ENCODE measurements around the gene ANAPC1.
"Not testable (repeated sequence)": the region's sequence is repeated elsewhere in the genome, so short reads cannot be mapped to it uniquely, and the experiment has no call there.

ANAPC1 gene, protein sequence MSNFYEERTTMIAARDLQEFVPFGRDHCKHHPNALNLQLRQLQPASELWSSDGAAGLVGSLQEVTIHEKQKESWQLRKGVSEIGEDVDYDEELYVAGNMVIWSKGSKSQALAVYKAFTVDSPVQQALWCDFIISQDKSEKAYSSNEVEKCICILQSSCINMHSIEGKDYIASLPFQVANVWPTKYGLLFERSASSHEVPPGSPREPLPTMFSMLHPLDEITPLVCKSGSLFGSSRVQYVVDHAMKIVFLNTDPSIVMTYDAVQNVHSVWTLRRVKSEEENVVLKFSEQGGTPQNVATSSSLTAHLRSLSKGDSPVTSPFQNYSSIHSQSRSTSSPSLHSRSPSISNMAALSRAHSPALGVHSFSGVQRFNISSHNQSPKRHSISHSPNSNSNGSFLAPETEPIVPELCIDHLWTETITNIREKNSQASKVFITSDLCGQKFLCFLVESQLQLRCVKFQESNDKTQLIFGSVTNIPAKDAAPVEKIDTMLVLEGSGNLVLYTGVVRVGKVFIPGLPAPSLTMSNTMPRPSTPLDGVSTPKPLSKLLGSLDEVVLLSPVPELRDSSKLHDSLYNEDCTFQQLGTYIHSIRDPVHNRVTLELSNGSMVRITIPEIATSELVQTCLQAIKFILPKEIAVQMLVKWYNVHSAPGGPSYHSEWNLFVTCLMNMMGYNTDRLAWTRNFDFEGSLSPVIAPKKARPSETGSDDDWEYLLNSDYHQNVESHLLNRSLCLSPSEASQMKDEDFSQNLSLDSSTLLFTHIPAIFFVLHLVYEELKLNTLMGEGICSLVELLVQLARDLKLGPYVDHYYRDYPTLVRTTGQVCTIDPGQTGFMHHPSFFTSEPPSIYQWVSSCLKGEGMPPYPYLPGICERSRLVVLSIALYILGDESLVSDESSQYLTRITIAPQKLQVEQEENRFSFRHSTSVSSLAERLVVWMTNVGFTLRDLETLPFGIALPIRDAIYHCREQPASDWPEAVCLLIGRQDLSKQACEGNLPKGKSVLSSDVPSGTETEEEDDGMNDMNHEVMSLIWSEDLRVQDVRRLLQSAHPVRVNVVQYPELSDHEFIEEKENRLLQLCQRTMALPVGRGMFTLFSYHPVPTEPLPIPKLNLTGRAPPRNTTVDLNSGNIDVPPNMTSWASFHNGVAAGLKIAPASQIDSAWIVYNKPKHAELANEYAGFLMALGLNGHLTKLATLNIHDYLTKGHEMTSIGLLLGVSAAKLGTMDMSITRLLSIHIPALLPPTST (N-terminal part only)

DNA sequence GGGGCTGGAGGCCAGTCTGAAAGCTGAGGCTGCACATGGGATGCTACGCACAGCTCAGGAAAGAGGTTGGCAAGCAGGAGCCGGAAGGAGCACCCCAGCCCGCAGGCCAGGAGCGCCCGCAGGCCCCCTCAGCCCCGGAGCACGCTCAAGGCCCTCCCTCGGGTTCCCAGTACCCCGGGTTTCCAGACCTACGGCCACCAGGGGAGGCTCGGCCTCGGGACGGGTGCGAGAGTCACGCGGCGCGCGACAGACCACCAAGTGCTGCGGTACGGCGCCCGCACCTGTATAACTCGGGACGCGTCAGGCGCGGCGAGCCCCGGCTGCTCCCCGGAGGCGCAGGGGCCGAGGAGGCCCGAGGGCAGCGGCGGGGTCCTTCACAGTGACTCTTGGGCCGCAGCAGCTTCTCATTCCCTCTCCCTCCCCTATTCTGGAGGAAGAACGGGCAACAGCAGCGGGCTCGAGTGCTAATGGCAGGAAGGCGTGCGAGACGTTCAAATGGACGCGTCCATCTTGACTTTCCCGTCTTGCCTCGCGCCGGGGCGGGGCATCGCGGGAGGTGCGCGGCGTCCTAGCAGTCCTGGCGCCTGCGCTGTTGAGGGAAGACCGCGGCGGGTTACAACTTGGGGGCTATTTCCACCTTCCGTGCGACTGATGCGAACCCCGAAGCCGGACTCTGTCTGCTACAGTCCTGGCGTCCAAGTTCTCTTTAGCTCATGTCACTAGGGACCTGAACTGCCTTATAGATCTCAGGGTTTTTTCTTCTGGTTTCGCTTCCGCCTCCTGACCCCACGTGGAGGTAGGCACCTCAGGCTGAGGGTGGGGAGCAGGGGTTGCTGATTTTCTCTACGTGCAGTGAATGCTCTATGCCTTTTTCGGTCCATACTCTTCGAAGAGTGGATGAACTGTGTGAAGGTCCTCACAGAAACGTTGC, at the start of gene ANAPC1:
TSS of gene ANAPC1 (minus strand) at position 533 of the 931 bp plus-strand sequence. CDS start 3,368 bp downstream, outside the sequence.
- peak; percentile 83 for DNase-seq (ENCODE audit: low spot score)

DNA sequence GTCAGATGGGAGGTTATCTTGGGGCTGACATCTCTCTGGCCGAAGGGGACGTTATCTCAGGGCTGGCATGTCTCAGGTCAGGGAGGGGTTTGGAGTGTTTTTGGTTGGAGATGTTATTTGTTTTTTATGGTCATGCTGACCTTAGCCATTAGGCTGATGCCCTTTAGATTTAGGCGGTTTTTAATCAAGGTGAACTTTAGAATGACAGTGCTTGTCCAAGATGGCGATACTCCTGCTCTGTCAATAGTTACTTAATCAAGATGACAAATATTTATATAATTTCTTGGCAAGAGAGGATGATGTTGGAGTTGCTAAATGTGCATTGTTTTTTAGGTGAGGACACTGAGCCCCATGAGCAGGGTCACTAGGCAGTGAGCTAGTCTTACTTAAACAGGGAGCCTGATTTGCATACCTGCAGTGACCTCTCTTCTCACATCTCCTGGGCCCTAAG, 48.9 kb upstream of the ANAPC1 start:
- no peak for DNase-seq (ENCODE audit: low spot score)

GRCh38 chr2:111930875-111931274, 46.9 kb upstream of the ANAPC1 start:
- no peak for DNase-seq (ENCODE audit: low spot score)

DNA sequence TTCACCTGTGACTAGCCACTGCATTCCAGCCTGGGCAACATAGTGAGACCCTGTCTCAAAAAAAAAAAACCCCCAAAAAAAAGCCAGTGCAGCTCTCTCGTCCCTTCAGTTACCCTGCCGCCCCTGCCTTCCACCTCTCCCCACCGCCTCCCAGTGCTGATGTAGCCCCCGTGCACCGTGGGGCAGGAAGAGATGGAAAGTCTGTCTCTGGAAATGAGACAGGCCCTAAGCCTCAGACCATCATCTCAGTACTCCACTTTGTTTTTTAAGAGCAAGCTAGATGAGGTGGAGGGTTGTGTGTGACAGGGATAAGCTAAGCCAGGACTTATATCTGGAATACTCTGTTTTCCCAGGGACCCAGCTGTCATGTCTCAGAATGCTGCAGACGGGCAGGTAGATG, 46.4 kb upstream of the ANAPC1 start:
- no peak for DNase-seq (ENCODE audit: low spot score)

DNA sequence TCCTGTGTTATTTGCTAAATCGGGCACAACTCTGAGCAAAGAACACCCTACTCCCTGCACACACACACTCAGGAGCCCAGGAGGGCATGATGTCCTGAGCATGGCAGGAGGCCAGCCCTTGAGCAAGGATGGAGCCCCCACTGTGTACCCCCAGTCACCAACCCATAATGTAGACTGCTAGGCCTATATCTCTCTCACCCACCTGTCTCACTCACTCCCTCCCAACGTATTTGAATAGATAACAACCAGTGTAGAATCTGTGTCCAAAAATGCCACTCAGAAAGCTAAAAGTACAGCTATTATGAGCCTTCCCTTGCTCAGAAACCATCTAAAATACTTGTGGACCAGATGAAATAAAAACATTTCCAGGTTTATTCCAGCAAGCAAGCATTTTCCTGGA, 43.7 kb upstream of the ANAPC1 start:
- no peak for DNase-seq (ENCODE audit: low spot score)

- no peak for DNase-seq (ENCODE audit: low spot score)
These were observed 40.7 kb upstream of the ANAPC1 start for GRCh38 chr2:111924617-111925107.

DNA sequence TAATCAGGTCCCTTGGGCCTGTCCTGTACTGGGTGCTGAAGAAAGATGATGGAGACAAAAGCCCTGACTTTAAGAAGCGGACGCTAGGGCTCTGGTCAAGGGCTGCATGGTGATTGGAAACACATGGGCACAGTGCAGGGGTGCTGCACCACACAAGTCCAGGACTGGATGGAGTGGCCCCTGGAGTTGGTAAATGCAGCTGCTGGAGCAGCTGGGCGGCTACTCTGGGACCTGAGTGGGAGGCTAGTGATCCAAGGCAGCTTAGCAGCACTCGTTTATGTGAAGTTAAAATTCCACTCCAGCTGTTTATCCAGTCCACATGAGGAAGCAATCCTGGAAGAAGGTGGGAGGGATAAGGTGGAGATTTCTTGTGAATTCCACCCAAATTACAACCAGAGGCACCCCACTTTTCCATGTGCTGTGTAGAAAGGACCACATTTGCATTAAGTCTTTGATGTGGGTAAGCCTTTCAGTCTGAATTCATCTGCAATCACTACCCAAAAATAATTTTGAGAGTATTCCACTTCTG, 39.3 kb upstream of the ANAPC1 start:
- no peak for DNase-seq (ENCODE audit: low spot score)

- DNase-seq (ENCODE audit: low spot score), result no peak
These were observed 36.0 kb upstream of the ANAPC1 start for GRCh38 chr2:111919794-111920608.

DNA sequence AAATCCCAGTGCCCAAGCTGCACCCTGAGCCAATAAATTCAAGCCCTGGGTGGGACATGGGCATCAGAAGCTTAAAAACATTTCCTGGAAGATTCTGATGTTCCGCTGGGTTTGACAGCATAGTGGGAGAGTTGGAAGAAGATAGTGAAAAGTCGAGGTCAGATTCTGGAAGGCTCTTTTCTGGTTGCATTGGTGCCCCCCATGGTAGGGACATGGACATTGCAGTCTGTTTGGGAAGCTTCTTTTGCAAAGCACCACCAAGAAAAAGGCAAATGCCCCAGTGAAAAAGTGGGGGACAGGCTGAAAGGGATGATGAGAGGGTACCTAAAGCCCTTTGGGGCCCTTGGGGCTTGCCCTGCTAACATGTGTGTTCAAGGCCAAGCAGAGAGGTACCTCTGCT, 35.4 kb upstream of the ANAPC1 start:
- DNase-seq (ENCODE audit: low spot score), result no peak

DNA sequence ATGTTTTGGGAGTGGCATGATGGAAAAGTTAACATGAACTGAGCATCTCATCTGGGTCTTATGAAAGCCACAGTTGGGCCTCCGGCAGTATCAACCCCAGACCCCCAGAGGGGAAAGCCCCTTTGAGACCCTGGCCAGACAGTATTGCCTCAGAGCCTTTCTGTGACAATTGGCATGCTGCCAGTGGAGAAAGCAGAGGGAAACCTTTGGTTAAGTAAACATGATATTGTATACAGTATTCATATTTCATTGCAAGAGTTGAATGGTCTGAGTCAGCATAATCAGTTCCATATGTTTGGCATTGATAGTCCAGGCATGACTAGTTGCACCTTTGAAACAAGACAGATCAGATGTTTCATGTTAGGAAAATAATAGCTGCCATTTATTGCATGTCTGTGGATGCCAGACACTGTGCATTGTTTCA, 34.4 kb upstream of the ANAPC1 start:
- no peak for DNase-seq (ENCODE audit: low spot score)

GRCh38 chr2:111917106-111917505, 33.1 kb upstream of the ANAPC1 start:
- no peak for DNase-seq (ENCODE audit: low spot score)

- no peak for DNase-seq (ENCODE audit: low spot score)
These were observed 28.6 kb upstream of the ANAPC1 start for GRCh38 chr2:111912547-111912946.

DNA sequence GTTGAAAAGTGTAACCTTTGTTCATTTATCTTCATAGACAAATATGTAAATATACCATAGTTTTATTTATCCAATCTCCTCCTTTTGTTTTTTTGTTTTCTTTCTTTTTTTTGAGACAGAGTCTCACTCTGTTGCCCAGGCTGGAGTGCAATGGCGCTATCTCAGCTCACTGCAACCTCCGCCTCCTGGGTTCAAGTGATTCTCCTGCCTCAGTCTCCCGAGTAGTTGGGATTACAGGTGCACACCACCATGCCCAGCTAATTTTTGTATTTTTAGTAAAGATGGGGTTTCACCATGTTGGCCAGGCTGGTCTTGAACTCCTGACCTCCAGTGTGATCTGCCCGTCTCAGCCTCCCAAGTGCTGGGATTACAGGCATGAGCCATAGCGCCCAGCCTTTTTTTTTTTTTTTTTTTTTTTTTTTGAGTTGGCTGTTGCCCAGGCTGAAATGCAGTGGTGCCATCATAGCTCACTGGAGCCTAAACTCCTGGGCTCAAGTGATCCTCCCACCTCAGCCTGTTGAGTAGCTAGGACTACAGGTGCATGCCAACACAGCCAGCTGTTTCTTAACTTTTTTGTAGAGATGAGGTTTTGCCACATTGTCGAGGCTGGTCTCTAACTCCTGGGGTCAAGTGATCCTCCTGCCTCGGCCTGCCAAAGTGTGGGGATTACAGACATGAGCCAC, 27.4 kb upstream of the ANAPC1 start:
- not testable (repeated sequence) for DNase-seq (ENCODE audit: low spot score)

DNA sequence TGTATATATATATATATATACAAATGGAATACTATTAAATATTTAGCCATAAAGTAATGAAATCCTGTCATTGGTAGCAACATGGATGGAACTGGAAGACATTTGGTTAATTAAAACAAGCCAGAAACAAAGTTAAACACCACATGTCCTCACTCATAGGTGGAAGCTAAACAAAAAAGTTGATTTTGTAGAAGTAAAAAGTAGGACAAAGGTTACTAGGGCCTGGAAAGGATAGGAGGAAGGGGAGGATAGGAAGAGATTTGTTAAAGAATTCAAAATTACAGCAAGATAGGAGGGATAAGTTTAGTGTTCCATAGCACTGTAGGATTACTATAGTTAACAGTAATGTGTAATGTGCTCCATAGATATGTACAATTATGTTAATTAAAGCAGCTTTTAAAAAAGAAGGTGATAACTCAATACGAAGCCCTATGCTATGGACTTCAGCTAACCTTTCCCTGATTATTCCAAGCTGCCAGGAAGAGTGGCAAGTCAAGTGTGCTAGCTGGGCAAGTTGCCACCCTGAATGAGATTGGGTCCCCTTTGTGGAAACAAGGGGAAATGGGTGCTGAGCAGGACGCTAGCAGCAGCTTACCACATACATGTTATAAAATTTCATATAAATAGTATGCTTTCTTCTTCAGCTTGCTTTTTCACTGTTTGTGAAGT, 26.8 kb upstream of the ANAPC1 start:
- no peak for DNase-seq (ENCODE audit: low spot score)

DNA sequence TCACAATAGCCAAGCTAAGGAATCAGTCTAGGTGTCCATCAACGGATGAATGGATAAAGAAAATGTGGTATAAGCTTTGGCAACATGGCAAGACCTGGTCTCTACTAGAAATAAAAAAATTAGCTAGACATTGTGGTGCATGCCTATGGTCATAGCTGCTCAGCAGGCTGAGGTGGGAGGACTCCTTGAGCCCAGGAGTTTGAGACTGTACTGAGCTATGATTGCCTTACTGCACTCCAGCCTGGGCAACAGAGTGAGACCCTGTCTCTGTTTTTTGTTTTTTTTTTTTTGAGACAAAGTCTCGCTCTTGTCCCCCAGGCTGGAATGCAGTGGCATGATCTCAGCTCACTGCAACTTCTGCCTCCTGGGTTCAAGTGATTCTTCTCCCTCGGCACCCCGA, 26.0 kb upstream of the ANAPC1 start:
- DNase-seq (ENCODE audit: low spot score), result not testable (repeated sequence)

DNA sequence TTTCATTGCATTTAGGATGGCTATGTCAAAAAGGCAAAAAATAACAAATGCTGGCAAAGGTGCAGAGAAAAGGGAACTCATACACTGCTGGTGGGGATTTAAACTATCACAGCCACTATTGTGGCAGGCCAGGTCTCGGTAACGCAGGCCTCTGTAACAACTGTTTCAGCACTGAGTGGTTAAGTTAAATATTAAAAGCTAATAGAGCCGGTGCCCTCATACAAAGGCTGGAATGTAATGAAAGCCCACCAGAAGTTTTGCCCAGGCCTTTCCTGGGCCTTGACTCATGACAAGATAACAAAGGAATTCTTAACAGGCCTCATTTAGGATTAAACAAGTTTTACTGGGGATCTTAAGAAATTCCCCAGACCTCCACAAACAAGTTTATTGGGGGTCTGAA, 25.1 kb upstream of the ANAPC1 start:
- no peak for DNase-seq (ENCODE audit: low spot score)

DNA sequence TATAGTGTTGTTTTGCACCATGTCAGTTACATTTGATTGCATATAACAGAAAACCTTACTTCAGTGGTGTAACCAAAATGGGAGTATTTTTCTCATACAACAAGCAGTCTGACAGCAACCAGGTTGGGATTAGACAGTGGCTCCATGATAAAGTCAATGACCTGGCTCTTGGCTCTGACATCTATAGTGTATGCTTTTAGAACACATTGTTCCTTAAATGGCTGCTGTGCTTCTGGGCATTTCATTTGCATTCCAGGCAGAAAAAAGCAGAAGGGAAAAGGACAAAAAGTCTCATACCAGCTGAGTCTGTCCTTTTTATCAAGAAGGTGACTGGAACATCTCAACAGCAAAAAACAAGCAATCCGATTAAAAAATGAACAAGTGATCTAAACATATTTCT, 24.6 kb upstream of the ANAPC1 start:
- no peak for DNase-seq (ENCODE audit: low spot score)

- peak; percentile 25 for DNase-seq (ENCODE audit: low spot score)
These were observed 22.2 kb upstream of the ANAPC1 start for GRCh38 chr2:111905990-111906735.

All from germinal center (tissue), 1 donor.